ENCODE measurements around the gene SLC37A2. TPM values are rescaled to one million over a fixed set of nuclear protein-coding genes. Genes with fewer than 3 reads are reported as not detected.

SLC37A2 gene
- total and polyA plus RNA-seq, 2 of the 13 experiments (the other 11 are each of a cell fraction or from before 2014, with no cell fraction given) = 4.6 to 7.1 TPM

- no peak for TF ChIP-seq GMEB2 (CRISPR knock-in tag; IDR thresholded peaks at IDR 0.05; ENCODE audit: low read depth)
- TF ChIP-seq BRCA1 (CRISPR knock-in tag; IDR thresholded peaks at IDR 0.05) = peak; percentile 9; the same call in 1 of the 2 replicates
- no peak; the same call in 1 of the 2 replicates for TF ChIP-seq ZNF501 (CRISPR knock-in tag; IDR thresholded peaks at IDR 0.05)
- TF ChIP-seq DNMT3B (CRISPR knock-in tag; conservative IDR thresholded peaks at IDR 0.05) = no peak
- TF ChIP-seq ELF1 (CRISPR knock-in tag; IDR thresholded peaks at IDR 0.05) = no peak
- peak; percentile 73; the same call in 1 of the 2 replicates for TF ChIP-seq KDM2A (CRISPR knock-in tag; IDR thresholded peaks at IDR 0.05; ENCODE audit: borderline replicate concordance, low read depth)
- TF ChIP-seq ZBTB38 (CRISPR knock-in tag; IDR thresholded peaks at IDR 0.05) = peak; percentile 45; the same call in 1 of the 2 replicates
- no peak for TF ChIP-seq IRF1 (CRISPR knock-in tag; IDR thresholded peaks at IDR 0.05; ENCODE audit: low read depth)
- TF ChIP-seq MLLT10 (CRISPR knock-in tag; IDR thresholded peaks at IDR 0.05) = no peak
- no peak for TF ChIP-seq HNRNPH1 (optimal IDR thresholded peaks at IDR 0.05; ENCODE audit: low read depth, low read length)
- no peak for TF ChIP-seq CREBL2 (CRISPR knock-in tag; IDR thresholded peaks at IDR 0.05; ENCODE audit: borderline replicate concordance)
- no peak for TF ChIP-seq ZNF530 (CRISPR knock-in tag; IDR thresholded peaks at IDR 0.05; ENCODE audit: low read depth)
- peak; percentile 66; the same call in 1 of the 2 replicates for TF ChIP-seq ZSCAN21 (CRISPR knock-in tag; IDR thresholded peaks at IDR 0.05; ENCODE audit: borderline replicate concordance)
- no peak for TF ChIP-seq FUBP1 (CRISPR knock-in tag; IDR thresholded peaks at IDR 0.05; ENCODE audit: borderline replicate concordance)
- TF ChIP-seq, protein P1, sequence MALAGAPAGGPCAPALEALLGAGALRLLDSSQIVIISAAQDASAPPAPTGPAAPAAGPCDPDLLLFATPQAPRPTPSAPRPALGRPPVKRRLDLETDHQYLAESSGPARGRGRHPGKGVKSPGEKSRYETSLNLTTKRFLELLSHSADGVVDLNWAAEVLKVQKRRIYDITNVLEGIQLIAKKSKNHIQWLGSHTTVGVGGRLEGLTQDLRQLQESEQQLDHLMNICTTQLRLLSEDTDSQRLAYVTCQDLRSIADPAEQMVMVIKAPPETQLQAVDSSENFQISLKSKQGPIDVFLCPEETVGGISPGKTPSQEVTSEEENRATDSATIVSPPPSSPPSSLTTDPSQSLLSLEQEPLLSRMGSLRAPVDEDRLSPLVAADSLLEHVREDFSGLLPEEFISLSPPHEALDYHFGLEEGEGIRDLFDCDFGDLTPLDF (CRISPR knock-in tag; IDR thresholded peaks at IDR 0.05) = no peak
- no peak for TF ChIP-seq PCBP1 (IDR thresholded peaks at IDR 0.05; ENCODE audit: borderline replicate concordance, low read depth, low read length)
- TF ChIP-seq KDM5B (CRISPR knock-in tag; IDR thresholded peaks at IDR 0.05; ENCODE audit: borderline replicate concordance) = peak; percentile 70; the same call in 1 of the 2 replicates
- peak; percentile 85 for TF ChIP-seq ZNF687 (CRISPR knock-in tag; IDR thresholded peaks at IDR 0.05)
- TF ChIP-seq ZNF816 (CRISPR knock-in tag; IDR thresholded peaks at IDR 0.05; ENCODE audit: borderline replicate concordance) = no peak
Measured at GRCh38 chr11:125062931-125063428, at the start of gene SLC37A2 (continued).
